WERI-Rb-1 (cell line): ENCODE data around the gene NF1.

Experiments
- DNase-seq: peaks from one replicate; pipeline ENCODE4 v3.0.0-alpha.2; 2020
- H3K27ac ChIP-seq: fragments of 250-450 bp; sonication (Bioruptor Pico); 2 replicates; pipeline ENCODE4 v1.5.1; 2020; ENCODE audit warnings: mild to moderate bottlenecking, moderate library complexity
- H3K27me3 ChIP-seq: fragments of 250-450 bp; sonication (Bioruptor Pico); 2 replicates; pipeline ENCODE4 v1.5.1; 2021; ENCODE audit warnings: mild to moderate bottlenecking, low read depth, moderate library complexity; ENCODE audit not compliant: insufficient read depth, severe bottlenecking
- H3K36me3 ChIP-seq: fragments of 250-450 bp; sonication (Bioruptor Pico); 2 replicates; pipeline ENCODE4 v1.5.1; 2020; ENCODE audit warnings: mild to moderate bottlenecking, moderate library complexity
- H3K4me3 ChIP-seq: 2 replicates; pipeline ENCODE4 v1.5.1; 2011; ENCODE audit warnings: low read depth, mild to moderate bottlenecking, control low read depth, low read length
- H3K9me3 ChIP-seq: fragments of 250-450 bp; sonication (Bioruptor Pico); 2 replicates; pipeline ENCODE4 v1.5.1; 2021; ENCODE audit warnings: mild to moderate bottlenecking, moderate library complexity; ENCODE audit not compliant: severe bottlenecking
- TF ChIP-seq, protein P1 (sequence below): IDR thresholded peaks from 2 replicates; pipeline ENCODE4 v1.5.1; 2011; ENCODE audit warnings: low read depth, mild to moderate bottlenecking, control low read depth, inconsistent platforms, low read length

NF1 gene

DNA sequence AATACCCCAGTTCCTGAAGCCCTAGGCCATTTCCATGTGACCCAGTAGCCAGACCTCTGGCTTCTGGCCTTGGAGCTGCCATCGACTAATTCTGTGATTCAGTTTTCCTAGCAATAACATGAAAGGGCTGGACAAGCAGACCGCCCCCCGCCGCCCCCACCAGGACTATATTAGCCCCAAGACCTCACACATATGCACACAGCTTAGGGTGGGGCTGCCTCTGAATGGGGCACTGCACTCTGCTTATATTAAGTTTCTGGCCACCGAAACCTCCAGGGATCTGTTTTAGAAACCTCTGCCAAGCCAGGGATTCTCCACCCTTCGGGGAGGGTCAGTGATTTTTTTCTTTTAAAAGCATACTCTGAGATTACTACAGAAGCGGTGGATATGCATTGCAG lies 299.0 kb downstream of the NF1 start:
- H3K4me3 ChIP-seq = no peak overlapping the region
- H3K36me3 ChIP-seq = no peaks in the 10 kb centered on the region; the same call in 1 of the 2 replicates
- H3K27me3 ChIP-seq = no peaks in the 10 kb centered on the region
- DNase-seq = no peak
- H3K9me3 ChIP-seq = no peaks in the 10 kb centered on the region
- no peak overlapping the region for H3K27ac ChIP-seq
- TF ChIP-seq, protein P1, sequence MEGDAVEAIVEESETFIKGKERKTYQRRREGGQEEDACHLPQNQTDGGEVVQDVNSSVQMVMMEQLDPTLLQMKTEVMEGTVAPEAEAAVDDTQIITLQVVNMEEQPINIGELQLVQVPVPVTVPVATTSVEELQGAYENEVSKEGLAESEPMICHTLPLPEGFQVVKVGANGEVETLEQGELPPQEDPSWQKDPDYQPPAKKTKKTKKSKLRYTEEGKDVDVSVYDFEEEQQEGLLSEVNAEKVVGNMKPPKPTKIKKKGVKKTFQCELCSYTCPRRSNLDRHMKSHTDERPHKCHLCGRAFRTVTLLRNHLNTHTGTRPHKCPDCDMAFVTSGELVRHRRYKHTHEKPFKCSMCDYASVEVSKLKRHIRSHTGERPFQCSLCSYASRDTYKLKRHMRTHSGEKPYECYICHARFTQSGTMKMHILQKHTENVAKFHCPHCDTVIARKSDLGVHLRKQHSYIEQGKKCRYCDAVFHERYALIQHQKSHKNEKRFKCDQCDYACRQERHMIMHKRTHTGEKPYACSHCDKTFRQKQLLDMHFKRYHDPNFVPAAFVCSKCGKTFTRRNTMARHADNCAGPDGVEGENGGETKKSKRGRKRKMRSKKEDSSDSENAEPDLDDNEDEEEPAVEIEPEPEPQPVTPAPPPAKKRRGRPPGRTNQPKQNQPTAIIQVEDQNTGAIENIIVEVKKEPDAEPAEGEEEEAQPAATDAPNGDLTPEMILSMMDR = no peak

- Histone ChIP-seq H3K9me3 (no peaks in the 10 kb centered on the region), H3K36me3 (no peaks in the 10 kb centered on the region; the same call in 1 of the 2 replicates), H3K27me3 (no peaks in the 10 kb centered on the region), H3K4me3 (no peak overlapping the region), H3K27ac (no peak overlapping the region)
- DNase-seq = no peak
- TF ChIP-seq, protein P1 = no peak
These were observed 299.8 kb downstream of the NF1 start for GRCh38 chr17:31394544-31394943.

GRCh38 chr17:31397256-31397939 lies 302.6 kb downstream of the NF1 start:
- TF ChIP-seq, protein P1 = no peak

GRCh38 chr17:31398381-31399311 lies 303.9 kb downstream of the NF1 start:
- Histone ChIP-seq H3K27ac (no peak overlapping the region), H3K4me3 (no peak overlapping the region), H3K9me3 (no peaks in the 10 kb centered on the region), H3K27me3 (no peaks in the 10 kb centered on the region), H3K36me3 (no peaks in the 10 kb centered on the region; the same call in 1 of the 2 replicates)
- DNase-seq = no peak
- TF ChIP-seq, protein P1 = no peak

More at GRCh38 chr17:31397256-31397939, 302.6 kb downstream of the NF1 start:
- Histone ChIP-seq H3K27me3 (no peaks in the 10 kb centered on the region), H3K36me3 (no peaks in the 10 kb centered on the region; the same call in 1 of the 2 replicates), H3K27ac (no peak overlapping the region), H3K4me3 (no peak overlapping the region), H3K9me3 (no peaks in the 10 kb centered on the region)
- DNase-seq = no peak

- Histone ChIP-seq H3K9me3 (no peaks in the 10 kb centered on the region), H3K4me3 (no peak overlapping the region), H3K36me3 (no peaks in the 10 kb centered on the region; the same call in 1 of the 2 replicates), H3K27ac (no peak overlapping the region), H3K27me3 (no peaks in the 10 kb centered on the region)
- TF ChIP-seq, protein P1 = no peak
- DNase-seq = no peak
These were observed 305.7 kb downstream of the NF1 start for GRCh38 chr17:31400481-31400950.
